GM18868 (cell line): ENCODE results near the gene LMF1.
"Not testable (repeated sequence)": the region's sequence is repeated elsewhere in the genome, so short reads cannot be mapped to it uniquely, and the experiment has no call there.

Source experiments
- ATAC-seq: cut with Tn5 transposase; IDR thresholded peaks from one replicate; pipeline ENCODE4 v1.9.1; 2021; ENCODE audit warnings: mild to moderate bottlenecking, moderate library complexity; ENCODE audit not compliant: unreplicated experiment

LMF1 gene

GRCh38 chr16:838741-839140 is 132.0 kb downstream of the LMF1 start:
- ATAC-seq = no peak

GRCh38 chr16:836822-837221 is 134.0 kb downstream of the LMF1 start:
- ATAC-seq = not testable (repeated sequence)

GRCh38 chr16:836221-836620 is 134.6 kb downstream of the LMF1 start:
- ATAC-seq = no peak

GRCh38 chr16:835373-835772 is 135.4 kb downstream of the LMF1 start:
- no peak for ATAC-seq

GRCh38 chr16:833411-833810 is 137.4 kb downstream of the LMF1 start:
- no peak for ATAC-seq

GRCh38 chr16:832652-833336 is 138.0 kb downstream of the LMF1 start:
- no peak for ATAC-seq

- ATAC-seq = no peak
Observed at GRCh38 chr16:831571-832413, 139.0 kb downstream of the LMF1 start.

- no peak for ATAC-seq
Observed at GRCh38 chr16:830871-831570, 139.8 kb downstream of the LMF1 start.

GRCh38 chr16:830107-830870 is 140.5 kb downstream of the LMF1 start:
- no peak for ATAC-seq

- ATAC-seq = no peak
Observed at GRCh38 chr16:828891-829290, 141.9 kb downstream of the LMF1 start.

- ATAC-seq = no peak
Observed at GRCh38 chr16:827513-827912, 143.3 kb downstream of the LMF1 start.

- no peak for ATAC-seq
Observed at GRCh38 chr16:825341-826061, 145.3 kb downstream of the LMF1 start.

- ATAC-seq = no peak
Observed at GRCh38 chr16:824601-825000, 146.2 kb downstream of the LMF1 start.

- no peak for ATAC-seq
Observed at GRCh38 chr16:824194-824593, 146.6 kb downstream of the LMF1 start.

- ATAC-seq = no peak
Observed at GRCh38 chr16:822909-823297, 147.9 kb downstream of the LMF1 start.

- ATAC-seq = no peak
Observed at GRCh38 chr16:822174-822908, 148.4 kb downstream of the LMF1 start.

GRCh38 chr16:821751-822150 is 149.0 kb downstream of the LMF1 start:
- ATAC-seq = no peak

- no peak for ATAC-seq
Observed at GRCh38 chr16:820748-821147, 150.0 kb downstream of the LMF1 start.

- not testable (repeated sequence) for ATAC-seq
Observed at GRCh38 chr16:820044-820408, 150.8 kb downstream of the LMF1 start.
